ENCODE data around the gene CFAP54.

DNA sequence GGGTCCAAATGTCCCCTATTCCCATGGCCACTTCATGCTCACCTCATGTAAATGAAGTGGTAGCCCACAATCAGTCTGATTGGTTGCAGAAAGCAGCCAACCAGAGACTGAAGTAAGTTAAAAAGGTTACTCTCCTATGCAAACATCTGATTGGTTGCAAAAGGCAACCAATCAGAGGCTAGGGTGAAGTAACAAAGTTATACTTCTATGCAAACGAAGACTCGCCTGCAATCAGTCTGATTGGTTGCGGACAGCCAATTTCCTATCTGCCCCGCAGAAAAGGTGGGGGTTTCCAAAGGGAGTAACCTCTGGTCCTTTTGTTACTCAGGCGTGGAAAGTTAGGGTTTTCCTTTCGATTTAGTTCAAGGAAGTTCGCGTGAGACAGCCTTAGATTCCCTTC, 209.6 kb downstream of the CFAP54 start:
- TF ChIP-seq, protein P1, sequence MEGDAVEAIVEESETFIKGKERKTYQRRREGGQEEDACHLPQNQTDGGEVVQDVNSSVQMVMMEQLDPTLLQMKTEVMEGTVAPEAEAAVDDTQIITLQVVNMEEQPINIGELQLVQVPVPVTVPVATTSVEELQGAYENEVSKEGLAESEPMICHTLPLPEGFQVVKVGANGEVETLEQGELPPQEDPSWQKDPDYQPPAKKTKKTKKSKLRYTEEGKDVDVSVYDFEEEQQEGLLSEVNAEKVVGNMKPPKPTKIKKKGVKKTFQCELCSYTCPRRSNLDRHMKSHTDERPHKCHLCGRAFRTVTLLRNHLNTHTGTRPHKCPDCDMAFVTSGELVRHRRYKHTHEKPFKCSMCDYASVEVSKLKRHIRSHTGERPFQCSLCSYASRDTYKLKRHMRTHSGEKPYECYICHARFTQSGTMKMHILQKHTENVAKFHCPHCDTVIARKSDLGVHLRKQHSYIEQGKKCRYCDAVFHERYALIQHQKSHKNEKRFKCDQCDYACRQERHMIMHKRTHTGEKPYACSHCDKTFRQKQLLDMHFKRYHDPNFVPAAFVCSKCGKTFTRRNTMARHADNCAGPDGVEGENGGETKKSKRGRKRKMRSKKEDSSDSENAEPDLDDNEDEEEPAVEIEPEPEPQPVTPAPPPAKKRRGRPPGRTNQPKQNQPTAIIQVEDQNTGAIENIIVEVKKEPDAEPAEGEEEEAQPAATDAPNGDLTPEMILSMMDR (IDR thresholded peaks at IDR 0.05; ENCODE audit: extremely low read depth in 1 of 2, insufficient read depth in 1 of 2, low read depth in 1 of 2, low read length in 2 of 2), result no peak
- no peak for TF ChIP-seq POLR2A (IDR thresholded peaks at IDR 0.05; ENCODE audit: low read depth, low read length)
- TF ChIP-seq FOS (IDR thresholded peaks at IDR 0.05; ENCODE audit: borderline replicate concordance, insufficient read depth, low read length), result no peak
- no peak for TF ChIP-seq MAX (IDR thresholded peaks at IDR 0.05; ENCODE audit: insufficient read depth, insufficient read length)
- TF ChIP-seq EZH2 (IDR thresholded peaks at IDR 0.05; ENCODE audit: borderline replicate concordance, low read depth, low read length, severe bottlenecking), result no peak
- no peak for TF ChIP-seq POLR2AphosphoS5 (IDR thresholded peaks at IDR 0.05; ENCODE audit: insufficient read depth, low read depth, low read length)

All from endothelial cell of umbilical vein (primary cell).